ENCODE measurements around the gene ERF.

DNA sequence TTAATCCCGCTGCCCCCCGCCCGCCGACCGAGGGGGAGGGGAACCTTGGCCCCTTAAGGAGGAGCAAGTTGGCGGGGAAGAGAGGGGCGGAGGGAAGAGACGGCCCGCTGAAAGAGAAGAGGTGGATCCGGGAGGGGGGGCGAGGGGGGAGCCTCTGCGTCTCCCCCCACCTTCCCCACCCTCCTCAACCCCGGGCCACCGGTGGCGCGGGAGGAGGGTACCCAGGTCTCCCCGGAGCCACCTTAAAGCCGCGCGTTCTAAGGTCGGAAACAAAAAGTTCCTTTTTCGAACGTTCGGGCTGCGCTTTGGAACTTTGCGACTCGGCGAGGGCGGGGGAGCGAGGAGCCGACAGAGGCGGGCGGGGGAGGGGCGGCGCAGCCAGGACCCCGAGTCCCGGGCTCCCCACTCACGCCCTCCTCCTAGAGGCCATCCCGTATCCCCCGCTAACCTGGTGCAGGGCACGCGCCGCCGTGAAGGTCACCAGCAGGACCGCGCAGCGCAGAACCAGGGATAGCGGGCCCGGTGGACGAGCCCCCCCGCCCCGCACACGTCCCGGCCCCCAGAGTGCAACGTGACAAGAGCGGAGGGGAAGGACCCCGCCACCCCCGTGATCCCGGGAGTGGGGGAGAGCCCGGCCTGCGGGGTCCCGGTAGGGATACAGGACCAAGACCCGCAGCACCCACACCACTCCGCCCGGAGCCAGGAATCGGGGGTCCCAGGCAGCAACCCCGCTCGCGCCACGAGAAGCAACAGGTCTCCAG is 659 bp downstream of the ERF start:
- TF ChIP-seq, protein P1, sequence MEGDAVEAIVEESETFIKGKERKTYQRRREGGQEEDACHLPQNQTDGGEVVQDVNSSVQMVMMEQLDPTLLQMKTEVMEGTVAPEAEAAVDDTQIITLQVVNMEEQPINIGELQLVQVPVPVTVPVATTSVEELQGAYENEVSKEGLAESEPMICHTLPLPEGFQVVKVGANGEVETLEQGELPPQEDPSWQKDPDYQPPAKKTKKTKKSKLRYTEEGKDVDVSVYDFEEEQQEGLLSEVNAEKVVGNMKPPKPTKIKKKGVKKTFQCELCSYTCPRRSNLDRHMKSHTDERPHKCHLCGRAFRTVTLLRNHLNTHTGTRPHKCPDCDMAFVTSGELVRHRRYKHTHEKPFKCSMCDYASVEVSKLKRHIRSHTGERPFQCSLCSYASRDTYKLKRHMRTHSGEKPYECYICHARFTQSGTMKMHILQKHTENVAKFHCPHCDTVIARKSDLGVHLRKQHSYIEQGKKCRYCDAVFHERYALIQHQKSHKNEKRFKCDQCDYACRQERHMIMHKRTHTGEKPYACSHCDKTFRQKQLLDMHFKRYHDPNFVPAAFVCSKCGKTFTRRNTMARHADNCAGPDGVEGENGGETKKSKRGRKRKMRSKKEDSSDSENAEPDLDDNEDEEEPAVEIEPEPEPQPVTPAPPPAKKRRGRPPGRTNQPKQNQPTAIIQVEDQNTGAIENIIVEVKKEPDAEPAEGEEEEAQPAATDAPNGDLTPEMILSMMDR (IDR thresholded peaks at IDR 0.05): no peak; the same call in 2 of the 3 replicates
- TF ChIP-seq RNF2 (IDR thresholded peaks at IDR 0.05; ENCODE audit: borderline replicate concordance, low read depth): no peak
- TF ChIP-seq CEBPB (IDR thresholded peaks at IDR 0.05): no peak
- no peak; the same call in 1 of the 2 replicates for TF ChIP-seq PHF8 (IDR thresholded peaks at IDR 0.05; ENCODE audit: borderline replicate concordance, low read depth)
- peak; percentile 78 for TF ChIP-seq MAX (IDR thresholded peaks at IDR 0.05)
- TF ChIP-seq POLR2A (IDR thresholded peaks at IDR 0.05; ENCODE audit: low read length): peak; percentile 13; the same call in 1 of the 2 replicates
- peak in 1 of 2 experiments; percentile 27; a peak in 1 of 5 replicates for TF ChIP-seq EP300 (IDR thresholded peaks at IDR 0.05)
- TF ChIP-seq, protein P2, sequence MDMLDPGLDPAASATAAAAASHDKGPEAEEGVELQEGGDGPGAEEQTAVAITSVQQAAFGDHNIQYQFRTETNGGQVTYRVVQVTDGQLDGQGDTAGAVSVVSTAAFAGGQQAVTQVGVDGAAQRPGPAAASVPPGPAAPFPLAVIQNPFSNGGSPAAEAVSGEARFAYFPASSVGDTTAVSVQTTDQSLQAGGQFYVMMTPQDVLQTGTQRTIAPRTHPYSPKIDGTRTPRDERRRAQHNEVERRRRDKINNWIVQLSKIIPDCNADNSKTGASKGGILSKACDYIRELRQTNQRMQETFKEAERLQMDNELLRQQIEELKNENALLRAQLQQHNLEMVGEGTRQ (IDR thresholded peaks at IDR 0.05): no peak

Measured in A549 (cell line).